Measurements from ENCODE around the gene CKLF.

DNA sequence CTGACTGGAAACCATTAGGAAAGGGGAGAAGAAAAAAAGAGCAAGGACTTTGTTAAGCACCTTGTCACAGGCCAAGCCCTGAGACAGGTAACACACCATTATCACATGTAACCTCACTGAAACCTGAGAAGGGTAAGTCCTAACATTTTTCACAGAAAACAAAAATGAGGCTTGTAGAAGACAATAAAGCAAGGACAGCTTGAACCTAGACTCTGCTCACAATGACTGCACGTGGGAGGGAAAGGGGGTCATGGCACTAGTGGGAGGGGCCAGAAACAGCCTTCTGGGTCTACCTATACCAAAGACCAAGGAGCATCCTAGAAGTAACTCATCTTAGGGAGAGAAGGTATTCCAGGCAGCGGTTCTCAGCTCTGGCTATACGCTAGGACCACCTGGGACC is 10.0 kb upstream of the CKLF start:
- TF ChIP-seq POLR2AphosphoS5 (IDR thresholded peaks at IDR 0.05; ENCODE audit: low read depth, low read length), result no peak
- no peak for TF ChIP-seq TAF1 (IDR thresholded peaks at IDR 0.05; ENCODE audit: borderline replicate concordance, insufficient read depth, low read length)
- TF ChIP-seq, protein P1, sequence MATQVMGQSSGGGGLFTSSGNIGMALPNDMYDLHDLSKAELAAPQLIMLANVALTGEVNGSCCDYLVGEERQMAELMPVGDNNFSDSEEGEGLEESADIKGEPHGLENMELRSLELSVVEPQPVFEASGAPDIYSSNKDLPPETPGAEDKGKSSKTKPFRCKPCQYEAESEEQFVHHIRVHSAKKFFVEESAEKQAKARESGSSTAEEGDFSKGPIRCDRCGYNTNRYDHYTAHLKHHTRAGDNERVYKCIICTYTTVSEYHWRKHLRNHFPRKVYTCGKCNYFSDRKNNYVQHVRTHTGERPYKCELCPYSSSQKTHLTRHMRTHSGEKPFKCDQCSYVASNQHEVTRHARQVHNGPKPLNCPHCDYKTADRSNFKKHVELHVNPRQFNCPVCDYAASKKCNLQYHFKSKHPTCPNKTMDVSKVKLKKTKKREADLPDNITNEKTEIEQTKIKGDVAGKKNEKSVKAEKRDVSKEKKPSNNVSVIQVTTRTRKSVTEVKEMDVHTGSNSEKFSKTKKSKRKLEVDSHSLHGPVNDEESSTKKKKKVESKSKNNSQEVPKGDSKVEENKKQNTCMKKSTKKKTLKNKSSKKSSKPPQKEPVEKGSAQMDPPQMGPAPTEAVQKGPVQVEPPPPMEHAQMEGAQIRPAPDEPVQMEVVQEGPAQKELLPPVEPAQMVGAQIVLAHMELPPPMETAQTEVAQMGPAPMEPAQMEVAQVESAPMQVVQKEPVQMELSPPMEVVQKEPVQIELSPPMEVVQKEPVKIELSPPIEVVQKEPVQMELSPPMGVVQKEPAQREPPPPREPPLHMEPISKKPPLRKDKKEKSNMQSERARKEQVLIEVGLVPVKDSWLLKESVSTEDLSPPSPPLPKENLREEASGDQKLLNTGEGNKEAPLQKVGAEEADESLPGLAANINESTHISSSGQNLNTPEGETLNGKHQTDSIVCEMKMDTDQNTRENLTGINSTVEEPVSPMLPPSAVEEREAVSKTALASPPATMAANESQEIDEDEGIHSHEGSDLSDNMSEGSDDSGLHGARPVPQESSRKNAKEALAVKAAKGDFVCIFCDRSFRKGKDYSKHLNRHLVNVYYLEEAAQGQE (IDR thresholded peaks at IDR 0.05; ENCODE audit: insufficient read depth in 1 of 2, low read depth in 2 of 2, low read length in 2 of 2), result no peak
